Neural cell (in vitro differentiated cells): Measurements from ENCODE around the gene KHDRBS2. TPM values are rescaled to one million over a fixed set of nuclear protein-coding genes. Genes with fewer than 3 reads are reported as not detected.

Source experiments
- H2AFZ ChIP-seq: fragments of 200-600, 300-800 bp; sonication (generic), shearing (Covaris generic); 2 replicates; pipeline ENCODE4 v1.6.0; 2014; ENCODE audit warnings: low read depth, mild to moderate bottlenecking, antibody characterized with exemption, low read length, moderate library complexity
- H3F3A ChIP-seq: fragments of 200-600 bp; shearing (Covaris generic); 2 replicates; pipeline ENCODE4 v1.6.1; 2016; ENCODE audit warnings: mild to moderate bottlenecking, moderate library complexity, mixed read lengths, antibody characterized with exemption, low read length; ENCODE audit not compliant: insufficient read depth, poor library complexity, severe bottlenecking
- H3K27ac ChIP-seq: fragments of 200-600, 300-800 bp; sonication (generic), shearing (Covaris generic); 2 replicates; pipeline ENCODE4 v1.5.1; 2014; ENCODE audit warnings: mild to moderate bottlenecking, low read length, moderate library complexity
- H3K27me3 ChIP-seq: fragments of 300-800, 200-600 bp; sonication (generic), shearing (Covaris generic); 2 replicates; pipeline ENCODE4 v1.6.0; 2014; ENCODE audit warnings: mild to moderate bottlenecking, low read depth, low read length, moderate library complexity; ENCODE audit not compliant: insufficient read depth
- H3K36me3 ChIP-seq: fragments of 300-800, 200-600 bp; sonication (generic), shearing (Covaris generic); 2 replicates; pipeline ENCODE4 v1.5.1; 2014; ENCODE audit warnings: mild to moderate bottlenecking, antibody characterized with exemption, low read length, moderate library complexity; ENCODE audit not compliant: insufficient read depth
- H3K4me2 ChIP-seq: fragments of 300-800, 200-600 bp; sonication (generic), shearing (Covaris generic); 2 replicates; pipeline ENCODE4 v1.6.0; 2014; ENCODE audit warnings: mild to moderate bottlenecking, low read length
- H3K4me3 ChIP-seq: fragments of 300-800, 200-600 bp; sonication (generic), shearing (Covaris generic); 2 replicates; pipeline ENCODE4 v1.5.1; 2014; ENCODE audit warnings: mild to moderate bottlenecking, low read length, moderate library complexity
- H3K79me2 ChIP-seq: fragments of 200-600 bp; shearing (Covaris generic); replicated peaks from 2 replicates; pipeline ENCODE4 v1.6.0; 2014; ENCODE audit warnings: mild to moderate bottlenecking, low read length, moderate library complexity; ENCODE audit not compliant: insufficient read depth
- H3K9ac ChIP-seq: fragments of 300-800, 200-600 bp; sonication (generic), shearing (Covaris generic); 2 replicates; pipeline ENCODE4 v1.6.1; 2016; ENCODE audit warnings: mild to moderate bottlenecking, low read length, mixed read lengths
- H3K9me2 ChIP-seq: fragments of 200-600 bp; shearing (Covaris generic); 2 replicates; pipeline ENCODE4 v1.6.1; 2016; ENCODE audit warnings: mild to moderate bottlenecking, low read length, mixed read lengths; ENCODE audit not compliant: insufficient read depth
- H3K9me3 ChIP-seq: fragments of 200-600, 300-800 bp; sonication (generic), shearing (Covaris generic); 2 replicates; pipeline ENCODE4 v1.6.1; 2016; ENCODE audit warnings: mild to moderate bottlenecking, mixed run types, low read length, moderate library complexity, mixed read lengths
- H4K20me1 ChIP-seq: fragments of 200-600 bp; shearing (Covaris generic); 2 replicates; pipeline ENCODE4 v1.6.1; 2016; ENCODE audit warnings: mild to moderate bottlenecking, mixed run types; ENCODE audit not compliant: insufficient read depth
- EP300 ChIP-seq: fragments of 450-650 bp; conservative IDR thresholded peaks from 2 replicates; pipeline ENCODE4 v1.6.1; 2014; ENCODE audit warnings: antibody characterized with exemption, mild to moderate bottlenecking, moderate library complexity; ENCODE audit not compliant: poor library complexity, severe bottlenecking
- EZH2 ChIP-seq: fragments of 200-600, 300-800 bp; shearing (Covaris generic), sonication (generic); IDR thresholded peaks from 2 replicates; pipeline ENCODE4 v1.6.1; 2014; ENCODE audit warnings: antibody characterized with exemption, low read length, borderline replicate concordance, mild to moderate bottlenecking; ENCODE audit not compliant: insufficient read depth, poor library complexity, severe bottlenecking
- MXI1 ChIP-seq: fragments of 450-650 bp; conservative IDR thresholded peaks from 2 replicates; pipeline ENCODE4 v1.6.1; 2014; ENCODE audit warnings: antibody characterized with exemption, mild to moderate bottlenecking; ENCODE audit not compliant: poor library complexity, severe bottlenecking
- POLR2AphosphoS5 ChIP-seq: IDR thresholded peaks from 2 replicates; pipeline ENCODE4 v1.6.1; 2012
- RAD21 ChIP-seq: fragments of 450-650 bp; conservative IDR thresholded peaks from 2 replicates; pipeline ENCODE4 v1.6.1; 2014; ENCODE audit warnings: antibody characterized with exemption, mild to moderate bottlenecking, moderate library complexity
- SMC3 ChIP-seq: fragments of 450-650 bp; conservative IDR thresholded peaks from 2 replicates; pipeline ENCODE4 v1.6.1; 2014; ENCODE audit warnings: antibody characterized with exemption, mild to moderate bottlenecking, moderate library complexity; ENCODE audit not compliant: poor library complexity
- TAF1 ChIP-seq: IDR thresholded peaks from 2 replicates; pipeline ENCODE4 v1.6.1; 2012; ENCODE audit warnings: low read depth
- polyA plus RNA-seq: library from polyadenylated mRNA; depleted of rRNA; stranded (reverse); fragments of >200 nt; gene quantifications from 2 replicates; pipeline ENCODE4 v1.2.3, GENCODE V29; 2014
- TF ChIP-seq, protein P1 (sequence below): fragments of 450-650 bp; IDR thresholded peaks from 2 replicates; pipeline ENCODE4 v1.5.1; 2014; ENCODE audit warnings: antibody characterized with exemption, mild to moderate bottlenecking, moderate library complexity; ENCODE audit not compliant: poor library complexity, severe bottlenecking
- TF ChIP-seq, protein P2 (sequence below): IDR thresholded peaks from 2 replicates; pipeline ENCODE4 v1.6.1; 2012; ENCODE audit warnings: borderline replicate concordance

The KHDRBS2 gene
- polyA plus RNA-seq, 1 donor from 2014 or later: 28.5 TPM

DNA sequence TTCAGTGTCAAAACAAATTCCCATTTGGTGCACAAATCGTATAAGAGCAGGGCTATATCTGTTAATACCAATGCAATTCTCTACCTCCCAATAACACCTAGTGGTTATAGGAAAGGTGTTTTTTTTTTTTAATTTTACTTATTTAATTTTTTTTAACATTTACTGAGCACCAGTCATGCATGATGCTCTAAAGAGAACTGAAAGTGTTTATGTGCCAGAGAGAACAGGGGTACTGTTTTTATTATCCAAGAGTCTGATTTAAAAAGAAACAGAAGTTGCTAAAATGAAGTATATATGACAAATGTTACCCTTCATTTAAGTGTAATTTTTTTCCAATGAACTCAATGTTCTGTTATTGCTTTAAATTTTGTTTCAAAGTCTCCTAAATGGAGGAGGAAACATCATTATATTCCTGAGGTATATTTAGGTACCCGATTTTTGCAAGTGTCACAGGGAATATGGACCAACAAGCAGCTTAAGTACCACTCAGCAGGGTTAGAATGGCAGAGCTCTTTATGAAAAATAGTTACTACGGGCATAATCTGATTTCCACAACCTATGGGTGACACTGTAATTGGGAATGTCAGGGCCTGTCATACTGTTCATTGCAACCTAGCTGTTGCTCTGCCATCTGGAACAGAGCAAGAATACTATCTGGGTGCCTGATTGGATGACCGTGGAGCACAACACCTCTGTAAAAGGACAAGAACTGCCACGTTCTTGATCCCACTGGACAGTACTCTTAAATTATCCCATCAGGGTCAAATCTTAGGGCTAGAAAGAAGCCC is 195.4 kb downstream of the KHDRBS2 start:
- H3K9ac ChIP-seq: no peak overlapping the region
- no peaks in the 10 kb centered on the region for H3K27me3 ChIP-seq
- no peak overlapping the region for H2AFZ ChIP-seq
- H3F3A ChIP-seq: no peaks in the 10 kb centered on the region
- H4K20me1 ChIP-seq: no peaks in the 10 kb centered on the region
- no peak overlapping the region for H3K4me3 ChIP-seq
- no peaks in the 10 kb centered on the region for H3K36me3 ChIP-seq
- H3K79me2 ChIP-seq: no peaks in the 10 kb centered on the region
- no peaks in the 10 kb centered on the region for H3K9me2 ChIP-seq
- H3K9me3 ChIP-seq: no peaks in the 10 kb centered on the region
- TF ChIP-seq POLR2AphosphoS5: peak; percentile 22
- TF ChIP-seq MXI1: no peak
- TF ChIP-seq, protein P1, sequence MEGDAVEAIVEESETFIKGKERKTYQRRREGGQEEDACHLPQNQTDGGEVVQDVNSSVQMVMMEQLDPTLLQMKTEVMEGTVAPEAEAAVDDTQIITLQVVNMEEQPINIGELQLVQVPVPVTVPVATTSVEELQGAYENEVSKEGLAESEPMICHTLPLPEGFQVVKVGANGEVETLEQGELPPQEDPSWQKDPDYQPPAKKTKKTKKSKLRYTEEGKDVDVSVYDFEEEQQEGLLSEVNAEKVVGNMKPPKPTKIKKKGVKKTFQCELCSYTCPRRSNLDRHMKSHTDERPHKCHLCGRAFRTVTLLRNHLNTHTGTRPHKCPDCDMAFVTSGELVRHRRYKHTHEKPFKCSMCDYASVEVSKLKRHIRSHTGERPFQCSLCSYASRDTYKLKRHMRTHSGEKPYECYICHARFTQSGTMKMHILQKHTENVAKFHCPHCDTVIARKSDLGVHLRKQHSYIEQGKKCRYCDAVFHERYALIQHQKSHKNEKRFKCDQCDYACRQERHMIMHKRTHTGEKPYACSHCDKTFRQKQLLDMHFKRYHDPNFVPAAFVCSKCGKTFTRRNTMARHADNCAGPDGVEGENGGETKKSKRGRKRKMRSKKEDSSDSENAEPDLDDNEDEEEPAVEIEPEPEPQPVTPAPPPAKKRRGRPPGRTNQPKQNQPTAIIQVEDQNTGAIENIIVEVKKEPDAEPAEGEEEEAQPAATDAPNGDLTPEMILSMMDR: no peak
- TF ChIP-seq, protein P2, sequence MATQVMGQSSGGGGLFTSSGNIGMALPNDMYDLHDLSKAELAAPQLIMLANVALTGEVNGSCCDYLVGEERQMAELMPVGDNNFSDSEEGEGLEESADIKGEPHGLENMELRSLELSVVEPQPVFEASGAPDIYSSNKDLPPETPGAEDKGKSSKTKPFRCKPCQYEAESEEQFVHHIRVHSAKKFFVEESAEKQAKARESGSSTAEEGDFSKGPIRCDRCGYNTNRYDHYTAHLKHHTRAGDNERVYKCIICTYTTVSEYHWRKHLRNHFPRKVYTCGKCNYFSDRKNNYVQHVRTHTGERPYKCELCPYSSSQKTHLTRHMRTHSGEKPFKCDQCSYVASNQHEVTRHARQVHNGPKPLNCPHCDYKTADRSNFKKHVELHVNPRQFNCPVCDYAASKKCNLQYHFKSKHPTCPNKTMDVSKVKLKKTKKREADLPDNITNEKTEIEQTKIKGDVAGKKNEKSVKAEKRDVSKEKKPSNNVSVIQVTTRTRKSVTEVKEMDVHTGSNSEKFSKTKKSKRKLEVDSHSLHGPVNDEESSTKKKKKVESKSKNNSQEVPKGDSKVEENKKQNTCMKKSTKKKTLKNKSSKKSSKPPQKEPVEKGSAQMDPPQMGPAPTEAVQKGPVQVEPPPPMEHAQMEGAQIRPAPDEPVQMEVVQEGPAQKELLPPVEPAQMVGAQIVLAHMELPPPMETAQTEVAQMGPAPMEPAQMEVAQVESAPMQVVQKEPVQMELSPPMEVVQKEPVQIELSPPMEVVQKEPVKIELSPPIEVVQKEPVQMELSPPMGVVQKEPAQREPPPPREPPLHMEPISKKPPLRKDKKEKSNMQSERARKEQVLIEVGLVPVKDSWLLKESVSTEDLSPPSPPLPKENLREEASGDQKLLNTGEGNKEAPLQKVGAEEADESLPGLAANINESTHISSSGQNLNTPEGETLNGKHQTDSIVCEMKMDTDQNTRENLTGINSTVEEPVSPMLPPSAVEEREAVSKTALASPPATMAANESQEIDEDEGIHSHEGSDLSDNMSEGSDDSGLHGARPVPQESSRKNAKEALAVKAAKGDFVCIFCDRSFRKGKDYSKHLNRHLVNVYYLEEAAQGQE: no peak
- no peak for TF ChIP-seq RAD21
- peak; percentile 65 for TF ChIP-seq EP300
- no peak overlapping the region for H3K4me2 ChIP-seq
- H3K27ac ChIP-seq: no peak overlapping the region

DNA sequence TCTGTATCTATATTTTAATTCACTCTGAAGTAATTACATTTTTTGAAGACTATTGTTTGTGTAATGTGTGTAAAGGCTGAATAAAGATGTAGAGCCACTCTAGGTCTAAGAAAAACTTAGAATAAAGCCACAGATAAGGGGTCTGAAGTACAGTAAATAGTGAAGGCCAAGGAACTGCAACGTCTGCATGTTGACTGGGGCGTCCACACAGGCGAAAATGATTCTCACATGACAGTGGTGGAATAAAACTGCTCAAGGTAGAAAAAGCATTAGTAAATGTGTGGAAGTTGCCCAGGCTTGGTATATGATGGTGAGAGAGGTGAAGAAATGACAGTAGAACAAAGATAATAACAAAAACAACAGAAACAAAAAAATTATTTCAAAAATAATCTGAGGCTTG is 196.2 kb downstream of the KHDRBS2 start:
- Histone ChIP-seq H3K9me3 (no peaks in the 10 kb centered on the region), H3K79me2 (no peaks in the 10 kb centered on the region), H3K9ac (no peak overlapping the region), H3K27ac (no peak overlapping the region), H3K27me3 (no peaks in the 10 kb centered on the region), H4K20me1 (no peaks in the 10 kb centered on the region), H3K36me3 (no peaks in the 10 kb centered on the region), H2AFZ (no peak overlapping the region), H3K9me2 (no peaks in the 10 kb centered on the region), H3K4me3 (no peak overlapping the region), H3K4me2 (no peak overlapping the region), H3F3A (no peaks in the 10 kb centered on the region)
- no peak for TF ChIP-seq EP300
- TF ChIP-seq, protein P2: no peak
- no peak for TF ChIP-seq MXI1
- no peak for TF ChIP-seq EZH2
- TF ChIP-seq RAD21: no peak
- TF ChIP-seq, protein P1: no peak
- no peak for TF ChIP-seq TAF1
- no peak for TF ChIP-seq SMC3
- TF ChIP-seq POLR2AphosphoS5: no peak
